ENCODE data around the gene SPTBN1. TPM values are rescaled to one million over a fixed set of nuclear protein-coding genes. Genes with fewer than 3 reads are reported as not detected.

Gene SPTBN1
- total RNA-seq, 4 donors from 2014 or later = 189 to 423 (median 341) TPM

DNA sequence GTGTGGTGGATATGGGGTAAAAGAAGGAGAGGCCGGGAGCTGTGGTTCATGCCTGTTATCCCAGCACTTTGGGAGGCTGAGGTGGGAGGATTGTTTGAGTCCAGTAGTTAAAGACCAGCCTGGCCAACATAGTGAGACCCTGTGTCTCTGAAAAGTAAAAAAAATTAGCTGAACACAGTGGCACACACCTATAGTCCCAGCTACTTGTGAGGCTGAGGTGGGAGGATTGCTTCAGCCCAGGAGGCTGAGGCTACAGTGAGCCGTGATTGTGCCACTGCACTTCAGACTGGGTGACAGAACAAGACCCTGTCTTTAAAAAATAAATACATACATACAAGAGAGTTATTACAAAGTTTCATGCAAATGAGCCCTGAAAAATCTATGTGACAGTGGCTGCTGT, 80.6 kb downstream of the SPTBN1 start:
- no peaks in the 10 kb centered on the region for H3K27me3 ChIP-seq
- TF ChIP-seq POLR2A (IDR thresholded peaks at IDR 0.05) = no peak
- TF ChIP-seq, protein P1, sequence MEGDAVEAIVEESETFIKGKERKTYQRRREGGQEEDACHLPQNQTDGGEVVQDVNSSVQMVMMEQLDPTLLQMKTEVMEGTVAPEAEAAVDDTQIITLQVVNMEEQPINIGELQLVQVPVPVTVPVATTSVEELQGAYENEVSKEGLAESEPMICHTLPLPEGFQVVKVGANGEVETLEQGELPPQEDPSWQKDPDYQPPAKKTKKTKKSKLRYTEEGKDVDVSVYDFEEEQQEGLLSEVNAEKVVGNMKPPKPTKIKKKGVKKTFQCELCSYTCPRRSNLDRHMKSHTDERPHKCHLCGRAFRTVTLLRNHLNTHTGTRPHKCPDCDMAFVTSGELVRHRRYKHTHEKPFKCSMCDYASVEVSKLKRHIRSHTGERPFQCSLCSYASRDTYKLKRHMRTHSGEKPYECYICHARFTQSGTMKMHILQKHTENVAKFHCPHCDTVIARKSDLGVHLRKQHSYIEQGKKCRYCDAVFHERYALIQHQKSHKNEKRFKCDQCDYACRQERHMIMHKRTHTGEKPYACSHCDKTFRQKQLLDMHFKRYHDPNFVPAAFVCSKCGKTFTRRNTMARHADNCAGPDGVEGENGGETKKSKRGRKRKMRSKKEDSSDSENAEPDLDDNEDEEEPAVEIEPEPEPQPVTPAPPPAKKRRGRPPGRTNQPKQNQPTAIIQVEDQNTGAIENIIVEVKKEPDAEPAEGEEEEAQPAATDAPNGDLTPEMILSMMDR (IDR thresholded peaks at IDR 0.05) = no peak
- no peak overlapping the region for H3K27ac ChIP-seq
- no peaks in the 10 kb centered on the region for H3K9me3 ChIP-seq
- intact Hi-C loops (cut with DNase I; ENCODE audit: low total_unique reads) = no loop called here
- H3K4me1 ChIP-seq = peaks cover 0 to 8% of the 10 kb centered on the region in 2 donors
- no peak overlapping the region for H3K4me3 ChIP-seq
- no peaks in the 10 kb centered on the region for H3K36me3 ChIP-seq
- DNase-seq = no peak

DNA sequence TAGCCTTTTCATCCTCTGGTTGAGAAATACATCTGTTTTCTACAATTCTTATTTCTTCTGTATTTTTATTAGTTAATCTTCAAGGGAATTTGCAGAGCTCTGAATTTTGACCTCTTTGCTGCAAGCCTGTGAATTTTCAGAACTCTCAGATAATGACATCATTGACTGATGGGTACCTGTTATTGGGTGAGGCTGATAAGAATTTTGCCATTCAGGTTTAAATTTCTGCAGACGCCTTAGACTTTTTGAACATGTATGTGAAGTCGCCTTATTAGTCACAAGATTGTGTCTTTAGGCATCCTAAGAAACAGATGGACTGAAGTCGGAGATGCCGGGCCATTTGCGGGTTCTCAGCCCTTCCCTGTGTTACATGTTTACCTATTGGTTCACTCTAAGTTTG, 82.4 kb downstream of the SPTBN1 start:
- TF ChIP-seq, protein P1 (IDR thresholded peaks at IDR 0.05) = no peak
- no peak for TF ChIP-seq POLR2A (IDR thresholded peaks at IDR 0.05)
- Histone ChIP-seq H3K27ac (no peak overlapping the region), H3K36me3 (no peaks in the 10 kb centered on the region), H3K4me3 (no peak overlapping the region), H3K27me3 (no peaks in the 10 kb centered on the region), H3K4me1 (no peaks in the 10 kb centered on the region), H3K9me3 (no peaks in the 10 kb centered on the region)
- intact Hi-C loops (cut with DNase I; ENCODE audit: low total_unique reads) = no loop called here
- no peak for DNase-seq

DNA sequence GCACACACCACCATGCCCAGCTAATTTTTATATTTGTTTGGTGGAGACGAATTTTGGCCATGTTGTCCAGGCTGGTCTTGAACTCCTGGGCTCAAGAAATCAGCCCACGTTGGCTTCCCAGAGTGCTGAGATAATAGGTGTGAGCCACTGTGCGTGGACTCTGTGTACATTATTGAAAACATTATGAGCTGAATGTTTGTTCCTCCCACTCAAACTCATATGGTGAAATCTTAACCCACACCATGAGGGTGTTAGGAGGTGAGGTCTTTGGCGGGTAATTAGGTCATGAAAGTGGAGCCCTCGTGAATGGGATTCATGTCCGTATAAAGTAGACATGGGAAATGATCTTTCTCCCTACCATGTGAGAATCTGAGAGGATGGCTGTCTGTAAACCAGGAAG, 83.6 kb downstream of the SPTBN1 start:
- H3K9me3 ChIP-seq = no peaks in the 10 kb centered on the region
- no peak overlapping the region for H3K27ac ChIP-seq
- no peaks in the 10 kb centered on the region for H3K4me1 ChIP-seq
- no peak for TF ChIP-seq POLR2A (IDR thresholded peaks at IDR 0.05)
- H3K4me3 ChIP-seq = no peak overlapping the region
- no peaks in the 10 kb centered on the region for H3K36me3 ChIP-seq
- intact Hi-C loops (cut with DNase I; ENCODE audit: low total_unique reads) = no loop called here
- DNase-seq = no peak
- no peaks in the 10 kb centered on the region for H3K27me3 ChIP-seq

DNA sequence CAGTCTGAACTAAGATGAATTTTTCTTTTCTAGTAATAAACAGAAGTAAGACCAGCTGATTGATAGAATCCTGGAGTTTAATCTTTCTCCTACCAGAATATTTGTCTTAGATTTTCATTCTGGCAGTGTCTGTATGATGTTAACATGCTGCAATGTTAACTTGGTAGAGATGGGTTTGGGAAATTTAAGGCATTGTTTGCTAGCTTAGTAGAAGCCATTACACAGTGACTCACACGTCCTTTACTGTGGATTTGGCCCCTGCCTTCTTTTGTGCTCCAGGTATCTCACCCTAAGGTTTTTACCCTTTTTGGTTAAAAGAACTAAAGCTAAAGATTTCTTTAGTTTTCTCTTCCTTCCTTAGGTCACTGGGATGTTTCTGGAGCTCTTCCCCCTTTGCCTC, 84.1 kb downstream of the SPTBN1 start:
- H3K4me3 ChIP-seq = no peak overlapping the region
- no peaks in the 10 kb centered on the region for H3K36me3 ChIP-seq
- DNase-seq = no peak
- no peaks in the 10 kb centered on the region for H3K27me3 ChIP-seq
- TF ChIP-seq POLR2A (IDR thresholded peaks at IDR 0.05) = no peak
- TF ChIP-seq, protein P1 (IDR thresholded peaks at IDR 0.05) = no peak
- intact Hi-C loops (cut with DNase I; ENCODE audit: low total_unique reads) = no loop called here
- no peaks in the 10 kb centered on the region for H3K9me3 ChIP-seq
- no peaks in the 10 kb centered on the region for H3K4me1 ChIP-seq
- H3K27ac ChIP-seq = no peak overlapping the region

DNA sequence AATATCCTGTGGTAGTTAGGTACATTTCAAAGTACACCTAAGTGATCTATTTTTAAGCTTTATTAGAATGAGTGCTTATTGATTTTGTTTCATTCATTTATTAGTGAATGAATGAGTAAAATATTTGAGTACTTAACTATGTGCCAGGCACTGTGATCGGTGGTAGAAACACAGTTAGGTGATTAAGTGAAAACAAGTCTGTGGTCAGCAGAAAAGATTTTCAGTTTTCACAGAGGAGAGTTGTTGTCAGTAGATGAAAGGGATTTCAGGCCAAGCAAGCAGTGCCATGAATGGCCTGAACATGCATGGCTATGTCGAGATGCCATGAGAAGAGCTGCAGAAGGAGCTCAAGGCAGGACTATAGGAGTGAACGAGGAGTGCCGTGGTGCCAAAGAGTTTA, 85.9 kb downstream of the SPTBN1 start:
- H3K9me3 ChIP-seq = no peaks in the 10 kb centered on the region
- no peaks in the 10 kb centered on the region for H3K27me3 ChIP-seq
- H3K27ac ChIP-seq = no peak overlapping the region
- H3K4me1 ChIP-seq = no peaks in the 10 kb centered on the region
- no peaks in the 10 kb centered on the region for H3K36me3 ChIP-seq
- no peak overlapping the region for H3K4me3 ChIP-seq
- TF ChIP-seq, protein P1 (IDR thresholded peaks at IDR 0.05) = no peak
- no peak for TF ChIP-seq POLR2A (IDR thresholded peaks at IDR 0.05)
- intact Hi-C loops (cut with DNase I; ENCODE audit: low total_unique reads) = no loop called here
- no peak for DNase-seq

DNA sequence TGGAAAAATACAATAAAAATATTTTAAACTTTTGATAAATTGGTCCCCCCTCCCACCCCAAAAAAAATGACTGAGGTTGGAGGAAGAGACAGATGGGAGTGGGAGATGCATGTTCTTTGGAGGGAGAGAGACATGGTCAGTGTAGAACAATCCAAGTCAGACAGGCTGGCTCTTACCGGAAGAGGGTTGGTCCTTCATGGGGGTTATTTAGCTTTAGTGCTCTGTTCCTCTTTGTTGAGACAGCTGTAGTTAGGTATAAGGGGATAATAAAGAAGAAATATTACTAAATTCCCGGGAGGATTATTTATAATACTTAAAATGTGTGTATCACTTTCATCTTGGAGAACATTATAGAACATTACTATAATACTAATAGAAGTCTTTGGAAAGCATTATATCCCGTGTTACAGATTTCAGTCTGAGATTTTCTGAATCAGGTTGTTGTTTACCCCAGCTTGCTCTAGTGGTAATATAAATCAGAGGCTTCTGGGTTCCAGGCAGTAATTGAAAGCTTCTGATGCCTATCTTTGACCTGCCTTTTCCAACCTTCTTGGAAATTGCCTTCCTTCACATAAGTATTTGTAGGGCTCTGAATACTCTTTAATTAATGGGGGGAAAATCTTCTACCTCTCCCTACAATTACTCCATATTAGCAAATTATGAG, 87.7 kb downstream of the SPTBN1 start:
- Histone ChIP-seq H3K27me3 (no peaks in the 10 kb centered on the region), H3K4me1 (no peaks in the 10 kb centered on the region), H3K9me3 (no peaks in the 10 kb centered on the region), H3K27ac (peak overlapping the region in 1 of 2 donors; percentile 0), H3K36me3 (no peaks in the 10 kb centered on the region), H3K4me3 (no peak overlapping the region)
- intact Hi-C loops (cut with DNase I; ENCODE audit: low total_unique reads) = no loop called here
- no peak for TF ChIP-seq POLR2A (IDR thresholded peaks at IDR 0.05)
- TF ChIP-seq, protein P1 (IDR thresholded peaks at IDR 0.05) = no peak
- DNase-seq = no peak

All from uterus (tissue), 4 donors.